A673 (cell line): ENCODE measurements around the gene CD1E. TPM values are rescaled to one million over a fixed set of nuclear protein-coding genes. Genes with fewer than 3 reads are reported as not detected.

Experiments used
- BruUV-seq: library from RNA; stranded (reverse); fragments of 400-500 nt; replicated peaks from 2 replicates; lab custom pipeline; 2021; lab: Mats Ljungman, UMichigan
- CTCF ChIA-PET: fragments of 300-600 bp; sonication (Branson Sonifier 250); formaldehyde crosslinking; loops from one replicate; lab custom pipeline; 2022; ENCODE audit warnings: antibody characterized with exemption; lab: Charles Lee
- POLR2A ChIA-PET: fragments of 300-600 bp; sonication (Branson Sonifier 250); formaldehyde crosslinking; loops from one replicate; lab custom pipeline; 2022; ENCODE audit warnings: antibody characterized with exemption; ENCODE audit not compliant: low non-redundant PET; lab: Charles Lee
- DNase-seq: peaks from one replicate; pipeline ENCODE4 v3.0.0-alpha.2; 2015; ENCODE audit warnings: low spot score
- H3K27ac ChIP-seq: fragments of 200-600 bp; sonication (generic); 2 replicates; pipeline ENCODE4 v1.5.1; 2016; ENCODE audit warnings: mixed run types, low read depth, mild to moderate bottlenecking, mixed read lengths, antibody characterized with exemption, low read length; ENCODE audit not compliant: poor library complexity, severe bottlenecking
- H3K27me3 ChIP-seq: fragments of 200-600 bp; sonication (generic); replicated peaks from 2 replicates; pipeline ENCODE4 v1.6.1; 2017; ENCODE audit warnings: mixed run types, low read depth, mild to moderate bottlenecking, mixed read lengths, antibody characterized with exemption, low read length; ENCODE audit not compliant: insufficient read depth, poor library complexity
- H3K36me3 ChIP-seq: fragments of 200-600 bp; sonication (generic); 2 replicates; pipeline ENCODE4 v1.6.1; 2016; ENCODE audit warnings: mixed run types, mild to moderate bottlenecking, mixed read lengths, antibody characterized with exemption, low read length; ENCODE audit not compliant: insufficient read depth, poor library complexity, severe bottlenecking
- H3K4me1 ChIP-seq: fragments of 200-600 bp; sonication (generic); 2 replicates; pipeline ENCODE4 v1.6.1; 2017; ENCODE audit warnings: mixed run types, mild to moderate bottlenecking, mixed read lengths, antibody characterized with exemption, low read length; ENCODE audit not compliant: insufficient read depth, poor library complexity, severe bottlenecking
- H3K4me3 ChIP-seq: fragments of 200-600 bp; sonication (generic); 2 replicates; pipeline ENCODE4 v1.5.1; 2016; ENCODE audit warnings: low read depth, mixed run types, mild to moderate bottlenecking, mixed read lengths, low read length; ENCODE audit not compliant: poor library complexity, severe bottlenecking
- H3K9me3 ChIP-seq: fragments of 200-600 bp; sonication (generic); 2 replicates; pipeline ENCODE4 v1.6.1; 2016; ENCODE audit warnings: mixed run types, low read depth, mild to moderate bottlenecking, mixed read lengths, antibody characterized with exemption, low read length; ENCODE audit not compliant: poor library complexity, severe bottlenecking
- CTCF ChIP-seq: fragments of 300-800, 200-600 bp; sonication (generic); conservative IDR thresholded peaks from 2 replicates; pipeline ENCODE4 v1.5.1; 2017; ENCODE audit warnings: low read depth, mild to moderate bottlenecking, antibody characterized with exemption, low read length, moderate library complexity, mixed read lengths
- EZH2 ChIP-seq: fragments of 200-600 bp; sonication (generic); IDR thresholded peaks from 2 replicates; pipeline ENCODE4 v1.6.1; 2017; ENCODE audit warnings: borderline replicate concordance, low read depth, mild to moderate bottlenecking, mixed read lengths, antibody characterized with exemption, low read length; ENCODE audit not compliant: poor library complexity, severe bottlenecking
- intact Hi-C: fragments of 100-400 bp; cut with micrococcal nuclease; formaldehyde crosslinking; loops from one replicate; pipeline ENCODE4 v1.10.0; 2022; ENCODE audit not compliant: unreplicated experiment
- total RNA-seq: library from RNA; stranded (reverse); gene quantifications from 2 replicates; pipeline ENCODE4 v1.2.3, GENCODE V29; 2021

CD1E gene
- total RNA-seq, 1 experiment from 2014 or later: not detected

DNA sequence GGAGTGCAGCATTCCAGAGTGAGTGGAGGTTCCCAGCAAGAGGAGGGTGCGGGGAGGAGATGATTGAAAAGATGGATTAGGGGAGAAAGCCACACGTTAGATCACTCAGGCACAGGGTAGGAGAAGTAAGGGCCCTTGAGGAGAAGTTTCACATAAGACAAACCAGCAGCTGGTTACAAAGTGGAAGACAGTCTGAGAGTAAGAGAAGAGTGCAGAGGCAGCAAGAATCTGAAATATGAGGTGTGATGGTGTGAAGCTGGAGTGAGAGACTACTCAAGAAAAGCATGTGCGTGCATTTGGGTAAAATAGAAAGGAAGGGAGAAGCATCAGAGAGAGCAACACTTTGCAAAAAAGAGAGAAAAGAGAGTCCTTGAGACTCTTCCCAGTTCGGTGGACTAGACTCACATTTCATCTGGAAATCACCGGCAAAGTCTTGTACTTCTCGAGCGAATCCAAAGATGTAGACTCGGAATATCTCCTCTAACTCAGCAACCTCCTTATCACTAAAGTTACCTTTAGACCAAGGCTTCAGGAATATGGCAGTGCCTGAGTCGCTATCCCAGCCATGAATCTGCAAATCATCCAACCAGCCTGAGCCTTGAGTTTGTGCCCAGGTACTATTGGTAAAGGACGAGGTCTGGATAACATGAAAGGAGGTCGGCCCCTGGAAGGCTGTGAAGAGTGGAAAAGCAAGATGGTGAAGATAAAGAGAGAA lies 23.1 kb upstream of the CD1E start:
- H3K36me3 ChIP-seq: no peaks in the 10 kb centered on the region
- CTCF ChIA-PET: interaction anchor here (1.9 kb wide), 1 partner anchor 127 kb away, joined by 19 read pairs; no protein-coding TSS in a partner anchor
- no peak overlapping the region for H3K27ac ChIP-seq
- no peak for DNase-seq
- H3K27me3 ChIP-seq: peaks cover 13% of the 10 kb centered on the region
- no TSS peak for BruUV-seq
- no peak overlapping the region for H3K4me3 ChIP-seq
- no peaks in the 10 kb centered on the region for H3K4me1 ChIP-seq
- H3K9me3 ChIP-seq: no peaks in the 10 kb centered on the region
- POLR2A ChIA-PET: no interaction called here
- intact Hi-C loops: loop anchor here (10.0 kb wide), 1 partner anchor 366 kb away; no protein-coding TSS in a partner anchor
- TF ChIP-seq CTCF (no peak), EZH2 (no peak)

DNA sequence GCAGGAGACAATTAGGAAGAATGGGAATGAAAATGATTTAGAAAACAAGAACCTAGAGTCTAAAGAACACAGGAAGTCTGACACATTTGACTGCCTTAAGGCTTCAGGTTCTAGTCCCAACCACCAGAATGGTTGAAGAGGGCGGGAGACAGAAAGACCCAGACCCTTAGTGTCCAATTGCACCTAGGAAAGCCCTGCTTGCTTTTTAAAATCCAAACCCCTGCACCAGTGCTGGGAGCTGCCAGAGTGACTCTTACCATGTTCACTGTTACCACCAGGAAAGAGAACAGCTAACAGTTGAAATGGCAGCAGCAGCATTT lies 22.6 kb upstream of the CD1E start:
- ChIA-PET POLR2A (no interaction called here), CTCF (interaction anchor here (1.9 kb wide), 1 partner anchor 127 kb away, joined by 19 read pairs; no protein-coding TSS in a partner anchor)
- TF ChIP-seq EZH2 (no peak), CTCF (no peak)
- no peak for DNase-seq
- no peaks in the 10 kb centered on the region for H3K9me3 ChIP-seq
- H3K27me3 ChIP-seq: peaks cover 13% of the 10 kb centered on the region
- BruUV-seq: no TSS peak
- H3K4me3 ChIP-seq: no peak overlapping the region
- H3K27ac ChIP-seq: no peak overlapping the region
- intact Hi-C loops: loop anchor here (10.0 kb wide), 1 partner anchor 366 kb away; no protein-coding TSS in a partner anchor
- no peaks in the 10 kb centered on the region for H3K36me3 ChIP-seq
- no peaks in the 10 kb centered on the region for H3K4me1 ChIP-seq

DNA sequence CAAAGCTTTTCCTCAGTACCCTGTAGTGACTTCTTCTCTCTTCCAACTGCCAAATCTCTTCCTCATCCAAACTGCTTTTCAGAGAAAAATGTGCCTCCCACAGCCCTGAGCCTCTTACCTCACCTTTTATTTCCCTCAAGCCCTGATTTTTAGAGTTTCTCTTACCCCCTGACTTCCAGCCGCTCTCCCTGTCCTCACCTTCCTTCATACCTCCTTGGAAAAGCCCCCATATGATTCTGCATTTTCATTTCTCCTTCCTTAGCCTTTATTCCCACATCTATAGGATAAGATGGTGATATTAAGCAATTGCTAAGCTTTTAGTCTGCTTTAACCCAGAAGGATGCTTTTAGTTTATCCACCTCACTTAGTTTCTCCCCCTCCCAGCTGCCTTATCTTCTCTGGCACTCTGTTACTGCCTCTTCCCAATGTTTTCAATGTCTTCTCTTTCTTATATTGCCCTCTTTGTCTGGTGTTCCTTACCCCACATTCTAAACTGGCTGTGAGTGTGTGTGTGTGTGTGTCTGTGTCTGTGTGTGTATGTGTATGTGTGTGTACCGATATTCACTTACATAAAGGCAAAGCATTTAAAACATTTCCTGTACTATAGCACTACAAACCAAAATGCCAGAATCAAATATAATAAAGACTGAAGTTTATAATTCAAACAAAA lies 22.1 kb upstream of the CD1E start, which contains the start of gene CD1B:
CD1B (minus strand) TSS at position 51 of the 670 bp plus-strand sequence. CDS start 108 bp downstream, outside the sequence.
- no TSS peak for BruUV-seq
- H3K27ac ChIP-seq: no peak within 1 kb of the TSS
- no peaks in the 10 kb centered on the region for H3K4me1 ChIP-seq
- H3K4me3 ChIP-seq: no peak within 1 kb of the TSS
- intact Hi-C loops: loop anchor here (10.0 kb wide), 1 partner anchor 367 kb away; no protein-coding TSS in a partner anchor
- no peak for DNase-seq
- peaks cover 13% of the 10 kb centered on the region for H3K27me3 ChIP-seq
- no peaks in the 10 kb centered on the region for H3K36me3 ChIP-seq
- H3K9me3 ChIP-seq: no peaks in the 10 kb centered on the region
- POLR2A ChIA-PET: no interaction called here
- TF ChIP-seq CTCF (no peak), EZH2 (no peak)
- CTCF ChIA-PET: interaction anchor here (0.7 kb wide), 1 partner anchor 13 kb away, joined by 3 read pairs; no protein-coding TSS in a partner anchor
